AG09319 (cell line): ENCODE data around the gene KIF2C.
"Not testable (repeated sequence)": the region's sequence is repeated elsewhere in the genome, so short reads cannot be mapped to it uniquely, and the experiment has no call there.

Experiments
- DNase-seq: peaks from one replicate; pipeline ENCODE4 v3.0.0-alpha.2; 2010; ENCODE audit warnings: low read depth; ENCODE audit errors: extremely low read depth
- CTCF ChIP-seq: IDR thresholded peaks from 2 replicates; pipeline ENCODE4 v1.5.1; 2011; ENCODE audit warnings: low read depth, mild to moderate bottlenecking, inconsistent platforms, low read length, moderate library complexity

KIF2C gene

GRCh38 chr1:44743211-44743610, 3.6 kb downstream of the KIF2C start:
- DNase-seq, result no peak

GRCh38 chr1:44747878-44748277, 8.2 kb downstream of the KIF2C start:
- DNase-seq, result no peak
- TF ChIP-seq CTCF, result no peak

More at GRCh38 chr1:44743211-44743610, 3.6 kb downstream of the KIF2C start:
- TF ChIP-seq CTCF, result no peak

- DNase-seq, result no peak
- TF ChIP-seq CTCF, result no peak
Observed at GRCh38 chr1:44757420-44757819, 17.8 kb downstream of the KIF2C start.

- DNase-seq, result no peak
- no peak for TF ChIP-seq CTCF
Observed at GRCh38 chr1:44759077-44759476, 19.4 kb downstream of the KIF2C start.

GRCh38 chr1:44760876-44761275, 21.2 kb downstream of the KIF2C start:
- no peak for TF ChIP-seq CTCF

GRCh38 chr1:44766421-44766820, 26.8 kb downstream of the KIF2C start:
- DNase-seq, result not testable (repeated sequence)

More at GRCh38 chr1:44760876-44761275, 21.2 kb downstream of the KIF2C start:
- DNase-seq, result no peak

- TF ChIP-seq CTCF, result no peak
- peak; percentile 83 for DNase-seq
Observed at GRCh38 chr1:44775078-44775929, 35.7 kb downstream of the KIF2C start, which contains the start of gene RPS8. TSS of gene RPS8 (plus strand) at chr1:44775540. CDS start at chr1:44775597, 57 bp downstream.
